HG02870 (cell line): ENCODE data around the gene C15orf40.
A peak's percentile ranks its signal among the peaks of the same experiment; 100 is the strongest.
"Not testable (repeated sequence)": the region's sequence is repeated elsewhere in the genome, so short reads cannot be mapped to it uniquely, and the experiment has no call there.

Experiments used
- ATAC-seq: cut with Tn5 transposase; IDR thresholded peaks from one replicate; pipeline ENCODE4 v1.9.1; 2021; ENCODE audit warnings: mild to moderate bottlenecking, moderate library complexity; ENCODE audit not compliant: unreplicated experiment

C15orf40 gene

GRCh38 chr15:82952158-82953081 is 59.0 kb downstream of the C15orf40 start, which contains the start of gene HOMER2:
Gene HOMER2, minus strand, starts transcription at chr15:82952720. Its CDS starts 185 bp downstream, at chr15:82952535.
- ATAC-seq = no peak

DNA sequence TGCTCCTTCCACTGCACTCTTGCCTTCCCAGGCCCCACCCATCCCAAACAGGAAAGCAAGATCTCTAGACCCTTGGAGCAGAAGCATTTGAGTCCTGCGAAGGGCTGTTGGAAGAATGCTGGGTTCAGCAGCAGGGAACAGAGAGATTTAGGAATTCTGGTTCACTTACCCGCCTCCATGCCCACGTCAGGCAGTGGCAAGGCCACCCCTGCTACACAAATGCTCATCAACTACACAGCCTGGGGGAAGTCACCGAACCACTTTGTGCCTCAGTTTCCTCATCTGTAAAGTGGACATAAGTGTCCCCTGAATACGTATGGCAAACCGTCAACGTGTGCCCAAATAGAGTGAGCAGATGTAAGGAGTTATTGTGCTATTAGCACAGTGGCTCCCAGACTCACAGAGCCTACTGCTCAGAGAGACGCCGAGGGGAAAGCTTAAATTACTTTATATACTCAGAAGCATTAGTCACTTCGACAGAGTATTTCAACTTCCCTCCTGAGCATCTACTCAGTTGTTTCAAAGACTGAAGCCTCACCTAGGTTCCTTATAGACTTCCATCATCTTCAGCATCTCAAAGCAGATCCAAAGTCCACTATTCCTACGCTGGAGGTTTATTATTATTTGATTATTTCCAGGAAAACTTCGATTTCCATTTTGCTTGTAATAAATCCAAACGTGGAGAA is 59.8 kb downstream of the C15orf40 start:
- ATAC-seq = no peak

DNA sequence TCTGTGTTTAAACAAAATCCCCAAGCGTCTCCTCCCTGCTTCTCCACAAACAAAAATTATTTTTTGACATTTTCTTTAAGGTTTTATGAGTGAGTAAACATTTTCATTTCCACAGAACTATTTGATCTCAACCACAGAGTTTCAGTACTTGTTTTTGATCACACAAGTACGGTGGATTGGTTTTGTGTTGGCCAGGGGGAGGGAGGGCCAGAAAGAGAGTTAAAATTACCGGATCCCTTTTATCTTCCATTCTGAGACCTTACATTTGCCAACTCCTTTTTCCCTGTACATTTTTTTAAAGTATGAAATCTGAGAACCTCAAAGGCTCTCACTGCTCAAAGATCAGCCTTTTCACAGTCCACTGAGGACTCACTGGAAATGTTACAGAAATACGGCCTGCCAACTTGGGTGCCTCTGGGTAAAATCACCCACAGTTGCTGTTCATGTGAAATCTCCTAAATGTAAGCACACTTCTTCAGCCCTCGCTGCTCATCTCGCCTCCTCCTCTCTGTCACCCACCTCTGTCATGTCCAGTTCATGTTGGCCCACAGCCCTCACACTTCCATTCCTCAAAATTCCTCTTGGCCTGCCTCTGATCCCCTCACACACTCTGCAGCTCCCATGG is 60.6 kb downstream of the C15orf40 start:
- peak; percentile 67 for ATAC-seq

DNA sequence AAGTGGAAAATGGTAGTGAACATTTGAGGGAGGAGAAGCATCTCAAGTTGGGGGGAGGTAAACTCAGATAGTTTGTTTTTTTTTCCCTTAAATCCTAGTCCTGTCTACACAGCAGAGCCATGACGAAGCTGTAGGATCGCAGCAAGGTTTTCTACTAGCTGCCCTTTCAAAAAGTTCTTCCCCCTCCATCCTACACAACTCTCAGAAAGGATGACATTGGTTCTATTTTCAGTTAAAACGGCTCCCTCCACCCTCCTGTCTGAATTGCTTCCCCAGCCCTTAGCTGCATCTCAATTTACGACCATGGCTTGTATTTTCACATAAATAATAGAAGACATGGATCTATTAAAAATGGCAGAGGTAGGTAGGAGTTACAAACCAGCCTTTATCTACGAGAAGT is 61.1 kb downstream of the C15orf40 start:
- peak; percentile 23 for ATAC-seq

- no peak for ATAC-seq
Measured at GRCh38 chr15:82946155-82946701, 65.2 kb downstream of the C15orf40 start.

DNA sequence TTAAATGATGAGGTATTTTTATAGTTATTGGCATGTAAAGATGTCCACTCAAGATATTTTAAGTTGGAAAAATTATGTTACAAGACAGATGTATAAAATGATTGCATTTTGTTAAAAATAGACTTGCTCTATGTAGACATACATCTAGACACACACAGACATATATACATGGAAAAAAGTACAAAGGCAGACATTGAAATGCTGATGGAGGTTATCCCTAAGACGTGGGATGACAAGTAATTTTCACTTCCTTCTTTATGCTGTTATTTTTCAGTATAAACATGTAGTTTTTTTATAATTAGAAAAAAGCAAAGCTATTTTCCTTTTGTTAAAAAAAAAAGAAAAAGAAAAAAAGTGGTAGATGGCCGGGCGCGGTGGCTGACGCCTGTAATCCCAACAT is 66.1 kb downstream of the C15orf40 start:
- ATAC-seq = no peak

- ATAC-seq = no peak
Measured at GRCh38 chr15:82944821-82945220, 66.6 kb downstream of the C15orf40 start.

DNA sequence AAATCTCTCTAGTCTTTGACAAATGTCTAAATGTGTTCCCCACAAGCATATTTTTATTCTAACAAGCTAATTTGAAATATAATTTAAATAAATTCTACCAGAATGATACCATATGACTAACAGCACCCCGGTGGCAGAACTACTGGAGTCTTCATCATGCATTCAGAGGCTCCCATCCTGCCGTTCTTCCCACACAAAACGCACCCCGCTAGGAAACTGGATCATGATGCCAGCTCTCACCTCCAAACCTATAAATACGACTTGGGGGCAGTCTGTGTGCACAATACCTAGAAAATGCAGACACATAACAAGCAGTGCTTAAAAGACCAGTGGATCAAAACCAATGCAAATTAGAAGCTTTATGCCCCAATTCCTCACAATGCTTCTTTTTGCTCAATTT is 67.4 kb downstream of the C15orf40 start:
- ATAC-seq = no peak

GRCh38 chr15:82943176-82943575 is 68.3 kb downstream of the C15orf40 start:
- no peak for ATAC-seq

GRCh38 chr15:82942691-82943090 is 68.7 kb downstream of the C15orf40 start:
- ATAC-seq = no peak

DNA sequence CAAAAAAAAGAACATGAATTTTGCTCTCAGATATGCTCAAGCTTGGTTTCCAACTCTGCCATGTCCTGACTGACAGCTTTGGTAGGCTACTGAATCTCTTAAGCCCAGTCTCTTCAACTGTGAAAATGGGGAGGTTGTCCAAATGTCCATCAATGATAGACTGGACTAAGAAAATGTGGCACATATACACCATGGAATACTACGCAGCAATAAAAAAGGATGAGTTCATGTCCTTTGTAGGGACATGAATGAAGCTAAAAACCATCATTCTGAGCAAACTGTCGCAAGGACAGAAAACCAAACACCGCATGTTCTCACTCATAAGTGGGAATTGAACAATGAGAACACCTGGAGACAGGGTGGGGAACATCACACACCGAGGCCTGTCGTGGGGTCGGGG is 71.8 kb downstream of the C15orf40 start:
- not testable (repeated sequence) for ATAC-seq
